ENCODE results near the gene ZNF454.

ZNF454 gene

GRCh38 chr5:178993955-178994579 lies 53.1 kb downstream of the ZNF454 start:
- no peak for DNase-seq

GRCh38 chr5:178994580-178995340 lies 53.8 kb downstream of the ZNF454 start, which contains the start of gene GRM6:
Gene GRM6 (minus strand): TSS chr5:178995320. CDS start chr5:178994944, 376 bp downstream.
- DNase-seq, result no peak

GRCh38 chr5:178995341-178995690 lies 54.3 kb downstream of the ZNF454 start:
- no peak for DNase-seq

GRCh38 chr5:178996156-178996555 lies 55.2 kb downstream of the ZNF454 start:
- DNase-seq, result no peak

GRCh38 chr5:178997191-178997590 lies 56.2 kb downstream of the ZNF454 start:
- no peak for DNase-seq

- DNase-seq, result no peak
These were observed 57.4 kb downstream of the ZNF454 start for GRCh38 chr5:178998441-178998840.

GRCh38 chr5:179006564-179006963 lies 65.6 kb downstream of the ZNF454 start:
- DNase-seq, result no peak

GRCh38 chr5:179008667-179009066 lies 67.7 kb downstream of the ZNF454 start:
- no peak for DNase-seq

Measured in right forelimb (tissue), 1 donor.